HG03066 (cell line): Measurements from ENCODE around the gene NGFR.
"Not testable (repeated sequence)": the region's sequence is repeated elsewhere in the genome, so short reads cannot be mapped to it uniquely, and the experiment has no call there.

ENCODE experiments used
- ATAC-seq: cut with Tn5 transposase; IDR thresholded peaks from one replicate; pipeline ENCODE4 v1.9.1; 2021; ENCODE audit warnings: low read depth; ENCODE audit not compliant: unreplicated experiment

NGFR gene

GRCh38 chr17:49496183-49496866 lies 1.2 kb downstream of the NGFR start:
- ATAC-seq: no peak

- ATAC-seq: no peak
Measured at GRCh38 chr17:49496867-49497147, 1.7 kb downstream of the NGFR start.

- no peak for ATAC-seq
Measured at GRCh38 chr17:49497148-49498028, 2.3 kb downstream of the NGFR start.

- no peak for ATAC-seq
Measured at GRCh38 chr17:49498029-49498615, 3.0 kb downstream of the NGFR start.

- ATAC-seq: no peak
Measured at GRCh38 chr17:49501496-49501895, 6.4 kb downstream of the NGFR start.

- ATAC-seq: no peak
Measured at GRCh38 chr17:49502254-49502653, 7.2 kb downstream of the NGFR start.

GRCh38 chr17:49502680-49503079 lies 7.6 kb downstream of the NGFR start:
- not testable (repeated sequence) for ATAC-seq

GRCh38 chr17:49504369-49504768 lies 9.3 kb downstream of the NGFR start:
- ATAC-seq: no peak

GRCh38 chr17:49505854-49506253 lies 10.8 kb downstream of the NGFR start:
- no peak for ATAC-seq

- no peak for ATAC-seq
Measured at GRCh38 chr17:49506282-49506681, 11.2 kb downstream of the NGFR start.

- ATAC-seq: no peak
Measured at GRCh38 chr17:49508061-49508865, 13.2 kb downstream of the NGFR start.

- ATAC-seq: no peak
Measured at GRCh38 chr17:49508866-49509587, 13.9 kb downstream of the NGFR start.

- ATAC-seq: no peak
Measured at GRCh38 chr17:49509588-49509917, 14.5 kb downstream of the NGFR start.

GRCh38 chr17:49510059-49510719 lies 15.1 kb downstream of the NGFR start:
- ATAC-seq: no peak

- ATAC-seq: no peak
Measured at GRCh38 chr17:49510720-49511110, 15.6 kb downstream of the NGFR start.

- ATAC-seq: no peak
Measured at GRCh38 chr17:49511810-49512209, 16.7 kb downstream of the NGFR start.

- ATAC-seq: no peak
Measured at GRCh38 chr17:49512296-49513043, 17.4 kb downstream of the NGFR start.

- no peak for ATAC-seq
Measured at GRCh38 chr17:49513044-49513395, 17.9 kb downstream of the NGFR start.

GRCh38 chr17:49513641-49514040 lies 18.5 kb downstream of the NGFR start:
- no peak for ATAC-seq
